NOMO-1 treated with dmso at 0.1 percent for 144 hours (cell line): ENCODE measurements around the gene NT5C2.

Experiments used
- DNase-seq: peaks from one replicate; lab custom pipeline; 2025; ENCODE audit not compliant: unreplicated experiment; lab: John Stamatoyannopoulos, UW

Gene NT5C2

GRCh38 chr10:103066141-103067098 lies 126.7 kb downstream of the NT5C2 start:
- DNase-seq, result no peak

- no peak for DNase-seq
Observed at GRCh38 chr10:103064956-103065355, 128.1 kb downstream of the NT5C2 start.

GRCh38 chr10:103062854-103063590 lies 130.1 kb downstream of the NT5C2 start:
- DNase-seq, result no peak

- no peak for DNase-seq
Observed at GRCh38 chr10:103060575-103060974, 132.5 kb downstream of the NT5C2 start.

DNA sequence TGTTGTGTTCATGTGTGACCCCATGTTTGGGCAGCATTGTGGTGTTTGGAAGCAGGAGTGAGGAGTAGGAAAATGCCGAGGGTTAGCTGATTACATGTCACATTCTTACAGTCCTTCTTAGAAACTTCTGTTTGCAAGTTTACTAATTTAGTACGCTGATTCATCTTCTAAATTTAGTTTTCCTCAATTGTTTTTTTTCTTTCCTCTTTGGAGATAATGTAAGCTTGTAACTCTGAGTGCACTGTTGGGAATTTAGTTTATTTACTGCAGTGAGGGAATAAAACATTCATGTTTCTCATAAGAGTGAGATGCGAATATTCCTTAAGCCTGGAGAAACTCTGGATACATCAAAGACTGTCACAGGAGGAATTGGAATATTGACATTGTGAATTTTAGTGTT lies 135.0 kb downstream of the NT5C2 start:
- no peak for DNase-seq

DNA sequence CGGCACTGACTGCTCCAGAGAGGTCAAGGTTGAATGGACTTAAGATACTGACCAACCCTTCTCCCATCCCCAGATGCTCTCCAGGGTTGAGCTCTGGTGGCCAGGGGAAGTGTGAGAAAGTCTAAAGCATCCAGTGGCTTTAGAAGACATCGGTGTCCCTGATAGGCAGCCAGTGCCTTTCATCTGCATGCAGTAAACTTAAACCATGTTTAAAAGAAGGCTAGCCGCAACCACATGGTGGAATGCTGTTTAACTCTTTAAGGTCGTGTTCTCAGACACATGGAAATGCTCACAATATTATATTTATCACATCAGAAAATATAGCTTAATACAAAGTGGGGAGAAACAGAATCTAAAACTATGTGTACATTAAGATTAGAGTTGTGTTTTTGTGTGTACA lies 138.0 kb downstream of the NT5C2 start:
- DNase-seq, result no peak

GRCh38 chr10:103054621-103055020 lies 138.5 kb downstream of the NT5C2 start:
- DNase-seq, result no peak

DNA sequence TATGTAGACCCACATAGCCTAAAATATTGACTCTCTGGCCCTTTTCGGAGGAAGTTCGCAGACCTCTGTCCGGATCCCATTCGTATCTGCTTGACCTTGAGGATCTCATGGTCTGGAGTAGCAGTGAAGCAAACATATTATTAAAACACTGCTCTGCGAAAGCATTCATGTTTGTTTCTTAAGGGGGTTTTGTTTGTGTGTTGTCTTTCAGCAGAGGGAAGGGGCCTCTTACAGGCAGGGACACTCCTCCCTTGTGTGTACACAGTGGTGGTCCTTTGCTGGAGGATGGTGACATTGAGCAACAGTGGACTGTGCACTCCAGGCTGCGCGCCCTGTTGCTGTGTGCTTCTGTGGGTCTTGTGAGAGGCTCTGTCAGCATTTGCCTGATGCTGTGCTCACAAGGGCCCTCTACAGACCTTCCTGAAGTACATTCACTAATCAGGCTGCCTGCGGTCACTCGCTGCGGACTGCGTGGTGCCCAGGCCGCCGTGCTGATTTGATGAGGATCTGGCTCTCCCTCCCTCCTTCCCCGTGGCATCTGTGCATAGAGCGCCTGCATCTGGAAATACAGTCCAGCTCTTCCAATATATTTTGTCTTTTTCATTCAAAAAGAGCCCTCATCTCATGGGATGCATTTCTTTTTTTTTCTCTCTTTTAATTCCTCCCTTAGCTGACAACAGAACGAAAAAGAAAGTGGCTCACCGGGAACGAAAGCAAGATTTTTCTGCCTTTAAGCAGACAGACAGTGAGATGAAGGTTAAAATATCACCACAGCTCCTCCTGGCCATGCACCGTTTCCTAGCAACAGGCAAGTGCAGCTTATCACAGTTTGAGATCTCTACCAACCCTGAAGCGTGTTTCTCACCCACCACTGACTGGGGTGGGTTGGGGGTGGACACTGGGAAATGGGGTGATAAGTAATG lies 139.2 kb downstream of the NT5C2 start:
- DNase-seq, result no peak

DNA sequence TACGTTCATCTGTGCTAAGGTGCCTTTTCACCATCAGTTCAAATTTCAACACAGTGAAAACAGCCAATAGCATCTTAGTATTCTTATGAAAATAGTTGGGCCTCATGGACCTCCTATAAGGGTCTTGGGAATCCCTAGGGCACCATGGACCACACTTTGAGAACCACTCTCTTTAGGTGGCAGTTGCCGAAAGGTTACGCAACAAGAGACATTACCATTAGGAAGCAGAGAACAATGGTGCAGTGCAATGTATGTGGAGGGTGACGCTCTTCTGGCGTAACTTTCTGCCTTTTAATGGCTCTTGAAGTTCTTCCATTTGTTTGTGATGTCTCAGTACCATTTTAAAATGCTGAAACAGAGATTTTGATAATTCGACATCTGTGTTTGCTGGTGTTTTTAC lies 143.8 kb downstream of the NT5C2 start:
- DNase-seq, result no peak

DNA sequence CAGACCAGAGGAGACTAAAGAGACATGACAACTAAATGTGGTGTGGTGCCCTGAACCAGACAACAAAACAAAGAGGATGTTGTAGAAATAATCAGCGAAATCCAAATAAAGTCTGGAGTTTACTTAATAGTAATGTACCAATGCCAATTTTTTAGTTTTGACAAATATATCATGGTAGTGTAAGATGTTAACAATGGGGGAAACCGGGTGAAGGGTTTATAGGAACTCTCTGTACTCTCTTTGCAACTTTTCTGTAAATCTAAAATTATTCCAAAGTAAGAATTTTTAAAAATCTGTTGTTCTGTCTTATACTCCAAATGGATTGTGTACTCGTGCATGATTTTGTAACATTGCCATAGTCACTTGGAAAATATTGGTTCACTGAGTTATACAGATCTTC lies 145.7 kb downstream of the NT5C2 start:
- no peak for DNase-seq

DNA sequence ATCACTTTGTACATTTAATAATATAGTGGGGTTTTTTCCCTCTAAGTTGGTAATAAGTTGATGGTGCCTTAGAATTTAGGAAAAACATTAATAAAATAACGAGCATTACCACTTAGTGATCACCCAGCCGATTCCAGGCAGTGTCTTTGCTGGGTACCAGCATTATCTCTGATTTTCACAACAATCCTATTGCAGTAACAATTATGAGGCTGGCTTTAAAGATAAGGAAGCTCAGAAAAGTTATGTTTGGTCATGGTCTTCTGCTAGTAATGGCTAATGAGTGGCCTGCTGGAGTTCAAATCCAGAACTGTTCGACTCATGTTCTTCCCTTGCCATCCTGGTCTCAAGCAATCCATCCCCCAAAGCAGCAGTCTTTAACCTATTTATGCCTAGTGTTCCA lies 147.1 kb downstream of the NT5C2 start:
- DNase-seq, result no peak

DNA sequence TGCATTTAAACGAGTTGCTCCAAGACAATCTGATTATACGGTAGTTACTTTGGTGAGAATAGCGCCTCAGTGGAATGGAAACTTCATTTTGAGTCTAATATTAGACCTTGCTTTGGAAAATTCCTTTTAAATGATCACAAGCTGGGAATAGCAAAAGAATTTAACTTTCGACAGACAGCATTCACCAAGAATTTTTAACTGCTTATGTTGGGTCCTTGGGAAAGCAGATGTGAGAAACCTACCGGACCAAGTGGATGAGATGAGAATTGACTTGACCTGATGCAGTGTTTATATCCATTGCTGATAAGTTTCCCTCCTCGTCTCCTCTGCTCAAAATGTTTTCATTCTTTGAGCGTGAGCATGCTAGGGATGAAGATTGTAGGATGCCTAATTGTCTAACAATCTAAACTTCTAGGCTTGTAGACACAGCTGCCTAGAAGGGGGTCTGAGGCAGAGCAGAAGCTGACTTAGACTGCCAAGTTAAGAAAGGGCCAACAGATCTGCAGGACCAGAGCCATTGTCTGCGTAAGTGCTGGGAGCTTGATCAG lies 148.1 kb downstream of the NT5C2 start:
- no peak for DNase-seq

DNA sequence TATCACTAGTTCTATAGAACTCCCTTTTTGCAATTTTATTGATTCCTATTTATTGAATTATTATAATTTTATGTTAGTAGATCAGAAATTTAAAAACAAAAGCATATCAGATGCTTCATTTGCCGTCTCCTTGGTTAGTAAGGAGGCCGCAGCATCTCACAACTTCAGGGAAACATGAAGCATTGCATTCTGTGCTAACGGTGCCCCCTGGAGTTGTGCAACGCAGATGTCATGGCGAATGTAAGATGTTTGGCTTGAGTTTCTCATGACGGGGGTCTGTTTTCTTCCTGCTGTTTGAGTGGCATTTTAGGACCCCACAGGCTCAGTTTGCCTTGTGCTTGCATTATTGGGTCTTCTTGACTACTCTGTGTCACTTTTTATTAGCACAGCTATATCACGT lies 150.2 kb downstream of the NT5C2 start:
- no peak for DNase-seq

DNA sequence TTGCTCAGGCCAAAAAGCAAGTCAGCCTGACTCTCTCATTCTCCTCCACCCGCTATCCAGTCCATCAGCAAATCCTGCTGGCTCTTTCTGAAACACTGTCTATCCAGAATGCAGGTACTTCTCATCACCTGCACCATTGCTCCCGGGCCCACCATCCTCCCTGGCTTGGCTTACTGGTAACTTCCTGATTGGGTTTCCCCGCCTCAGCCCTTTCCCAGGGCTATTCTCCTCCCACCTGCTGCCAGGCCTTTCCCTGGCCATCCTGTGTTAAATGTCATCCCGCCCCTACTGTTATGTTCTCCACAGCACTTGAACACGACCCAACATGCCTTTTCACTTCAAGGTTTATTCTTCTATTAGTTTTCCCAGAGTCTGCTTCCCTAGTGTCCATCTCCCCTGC lies 150.9 kb downstream of the NT5C2 start:
- no peak for DNase-seq

DNA sequence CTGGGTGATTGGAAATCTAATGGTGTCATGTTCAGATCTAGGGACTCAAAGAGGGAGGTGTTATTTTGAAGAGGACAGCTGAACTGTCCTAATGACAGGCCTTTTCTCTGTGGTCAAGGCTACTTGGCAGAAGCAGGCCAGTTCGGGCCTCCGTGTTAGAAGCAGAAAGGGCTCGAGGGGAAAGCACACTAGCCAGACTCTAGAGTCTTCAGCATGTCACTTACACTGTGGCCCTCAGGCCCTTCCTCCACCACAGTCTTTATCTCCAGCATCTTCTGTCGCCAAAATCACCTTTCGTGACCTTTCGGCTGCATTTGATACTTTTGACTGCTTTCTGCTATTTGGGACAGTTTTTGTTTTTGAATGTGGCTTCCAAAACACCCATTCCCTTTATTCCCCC lies 151.7 kb downstream of the NT5C2 start:
- DNase-seq, result no peak

GRCh38 chr10:103040418-103040817 lies 152.7 kb downstream of the NT5C2 start:
- DNase-seq, result no peak

GRCh38 chr10:103038570-103038969 lies 154.5 kb downstream of the NT5C2 start:
- DNase-seq, result no peak
